GM21360 (cell line): ENCODE data around the gene FARSA.
"Not testable (repeated sequence)": the region's sequence is repeated elsewhere in the genome, so short reads cannot be mapped to it uniquely, and the experiment has no call there.

Source experiments
- ATAC-seq: cut with Tn5 transposase; IDR thresholded peaks from one replicate; pipeline ENCODE4 v1.9.1; 2021; ENCODE audit warnings: mild to moderate bottlenecking, moderate library complexity; ENCODE audit not compliant: unreplicated experiment

The FARSA gene

GRCh38 chr19:12891553-12892021 lies 41.9 kb downstream of the FARSA start:
- ATAC-seq, result no peak

- ATAC-seq, result peak; percentile 82
These were observed 42.5 kb downstream of the FARSA start, which contains the start of gene GCDH for GRCh38 chr19:12890787-12891552. TSS of gene GCDH (plus strand) at chr19:12891160. CDS start at chr19:12891305, 145 bp downstream.

- ATAC-seq, result not testable (repeated sequence)
These were observed 43.2 kb downstream of the FARSA start for GRCh38 chr19:12890299-12890786.

GRCh38 chr19:12888006-12888603 lies 45.4 kb downstream of the FARSA start:
- ATAC-seq, result no peak

GRCh38 chr19:12886969-12887747 lies 46.4 kb downstream of the FARSA start, which contains the start of gene KLF1:
TSS of gene KLF1 (minus strand) at chr19:12887201. CDS start at chr19:12887140, 61 bp downstream.
- no peak for ATAC-seq

GRCh38 chr19:12886651-12886968 lies 46.9 kb downstream of the FARSA start:
- no peak for ATAC-seq

GRCh38 chr19:12885749-12886650 lies 47.5 kb downstream of the FARSA start:
- ATAC-seq, result no peak

GRCh38 chr19:12884926-12885748 lies 48.4 kb downstream of the FARSA start:
- no peak for ATAC-seq

- ATAC-seq, result no peak
These were observed 48.9 kb downstream of the FARSA start for GRCh38 chr19:12884627-12884925.

- no peak for ATAC-seq
These were observed 49.3 kb downstream of the FARSA start for GRCh38 chr19:12884202-12884601.

- ATAC-seq, result no peak
These were observed 50.9 kb downstream of the FARSA start for GRCh38 chr19:12882589-12882988.

GRCh38 chr19:12881172-12881808 lies 52.2 kb downstream of the FARSA start, which contains the start of gene DNASE2:
TSS of gene DNASE2 (minus strand) at chr19:12881449. CDS start at chr19:12881375, 74 bp downstream.
- ATAC-seq, result peak; percentile 68

GRCh38 chr19:12880551-12881171 lies 52.9 kb downstream of the FARSA start:
- no peak for ATAC-seq

GRCh38 chr19:12875086-12875485 lies 58.4 kb downstream of the FARSA start:
- no peak for ATAC-seq

- no peak for ATAC-seq
These were observed 59.4 kb downstream of the FARSA start for GRCh38 chr19:12873891-12874745.

GRCh38 chr19:12872941-12873890 lies 60.3 kb downstream of the FARSA start:
- ATAC-seq, result no peak
